DMS79 (cell line): Measurements from ENCODE around the gene IMMP2L.
A peak's percentile ranks its signal among the peaks of the same experiment; 100 is the strongest.
"Not testable (repeated sequence)": the region's sequence is repeated elsewhere in the genome, so short reads cannot be mapped to it uniquely, and the experiment has no call there.

Source experiments
- DNase-seq: peaks from one replicate; lab custom pipeline; 2025; lab: John Stamatoyannopoulos, UW

Gene IMMP2L

DNA sequence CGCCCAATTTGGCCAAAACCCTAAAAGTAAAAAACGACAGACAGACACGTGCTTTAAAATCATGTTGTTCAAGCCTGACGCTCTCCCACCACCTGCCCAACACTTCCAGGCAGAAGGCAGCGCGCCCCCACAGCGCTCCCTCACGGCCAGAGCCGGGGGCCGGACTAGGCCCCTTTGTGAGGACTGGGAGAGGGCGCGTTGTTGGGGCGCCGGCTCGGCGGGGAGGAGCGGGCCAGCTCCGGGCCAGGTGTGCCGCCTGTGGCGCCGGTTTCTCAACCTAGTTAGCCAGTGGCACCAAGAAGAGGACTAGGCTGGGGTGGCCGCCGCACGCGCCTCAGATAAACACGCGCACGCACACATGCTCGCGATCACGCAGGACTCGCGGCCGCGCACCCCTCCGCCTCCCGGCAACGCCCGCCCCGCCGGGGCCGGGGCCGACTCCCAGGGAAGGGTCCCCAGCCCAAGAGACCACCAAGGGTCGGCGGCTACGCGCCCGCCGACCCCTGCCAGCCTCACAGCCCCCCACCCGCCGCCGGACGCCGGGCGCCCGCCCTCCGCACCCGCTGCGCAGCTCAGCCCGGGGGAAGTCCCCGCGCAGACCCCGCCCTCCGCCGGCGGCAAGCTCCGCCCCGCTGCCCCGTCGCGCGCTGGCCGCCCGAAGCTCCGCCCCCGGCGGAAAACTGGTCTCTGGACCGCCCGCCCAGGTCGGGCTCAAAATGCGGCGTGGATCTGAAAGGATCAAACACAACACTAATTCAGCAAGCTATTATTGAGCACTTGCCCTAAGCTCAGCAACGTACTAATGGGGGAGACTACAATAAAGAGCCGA, at the start of gene IMMP2L:
Gene IMMP2L (minus strand): TSS at position 589 of the 829 bp plus-strand sequence.
- peak; percentile 37 for DNase-seq

DNA sequence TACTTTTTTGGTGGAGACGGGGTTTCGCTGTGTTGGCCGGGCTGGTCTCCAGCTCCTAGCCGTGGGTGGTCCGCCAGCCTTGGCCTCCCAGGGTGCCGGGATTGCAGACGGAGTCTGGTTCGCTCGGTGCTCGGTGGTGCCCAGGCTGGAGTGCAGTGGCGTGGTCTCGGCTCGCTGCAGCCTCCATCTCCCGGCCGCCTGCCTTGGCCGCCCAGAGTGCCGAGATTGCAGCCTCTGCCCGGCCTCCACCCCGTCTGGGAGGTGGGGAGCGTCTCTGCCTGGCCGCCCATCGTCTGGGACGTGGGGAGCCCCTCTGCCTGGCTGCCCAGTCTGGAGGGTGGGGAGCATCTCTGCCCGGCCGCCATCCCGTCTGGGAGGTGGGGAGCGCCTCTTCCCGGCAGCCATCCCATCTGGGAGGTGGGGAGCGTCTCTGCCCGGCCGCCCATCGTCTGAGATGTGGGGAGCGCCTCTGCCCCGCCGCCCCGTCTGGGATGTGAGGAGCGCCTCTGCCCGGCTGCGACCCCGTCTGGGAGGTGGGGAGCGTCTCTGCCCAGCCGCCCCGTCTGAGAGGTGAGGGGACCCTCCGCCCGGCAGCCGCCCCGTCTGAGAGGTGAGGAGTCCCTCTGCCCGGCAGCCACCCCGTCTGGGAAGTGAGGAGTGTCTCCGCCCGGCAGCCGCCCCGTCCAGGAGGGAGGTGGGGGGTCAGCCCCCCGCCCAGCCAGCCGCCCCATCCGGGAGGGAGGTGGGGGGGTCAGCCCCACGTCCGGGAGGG, 47.4 kb upstream of the IMMP2L start:
- DNase-seq, result not testable (repeated sequence)

DNA sequence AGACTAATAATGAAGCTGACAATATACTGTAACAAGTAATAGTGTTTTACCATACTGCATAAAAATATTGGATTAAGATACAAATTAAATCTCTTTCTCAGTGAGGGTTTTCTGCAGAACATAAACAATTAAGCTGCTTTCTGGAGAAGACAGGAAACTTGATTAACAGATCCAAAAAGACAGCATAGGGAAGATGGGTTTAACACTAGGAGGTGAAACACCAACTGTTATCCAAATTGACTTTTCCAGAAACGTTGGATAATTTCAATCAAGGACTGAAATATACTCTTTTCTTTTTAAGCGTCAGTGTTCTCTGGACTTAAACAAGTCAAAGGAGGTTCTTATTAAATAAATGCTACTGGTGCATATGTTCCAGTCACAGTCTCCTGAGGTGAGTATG, 45.3 kb upstream of the IMMP2L start:
- DNase-seq, result no peak

DNA sequence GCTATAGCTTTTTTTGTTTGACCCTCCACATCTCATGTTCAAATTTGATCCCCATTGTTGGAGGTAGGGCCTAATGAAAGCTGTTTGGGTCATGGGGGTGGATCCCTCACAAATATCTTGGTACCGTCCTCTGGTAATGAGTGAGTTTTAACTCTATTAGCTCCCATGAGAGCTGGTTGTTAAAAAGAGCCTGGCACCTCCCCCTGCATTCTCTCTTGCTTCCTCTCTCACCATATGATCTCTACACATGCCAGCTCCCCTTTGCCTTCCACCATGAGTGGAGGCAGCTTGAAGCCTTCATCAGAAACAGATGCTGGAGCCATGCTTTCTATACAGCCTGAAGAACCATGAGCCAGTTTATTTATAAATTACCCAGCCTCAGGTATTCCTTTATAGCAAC, 43.0 kb upstream of the IMMP2L start:
- DNase-seq, result no peak

- no peak for DNase-seq
These were observed 37.8 kb upstream of the IMMP2L start for GRCh38 chr7:111600091-111600490.

GRCh38 chr7:111595780-111596179, 33.5 kb upstream of the IMMP2L start:
- no peak for DNase-seq

DNA sequence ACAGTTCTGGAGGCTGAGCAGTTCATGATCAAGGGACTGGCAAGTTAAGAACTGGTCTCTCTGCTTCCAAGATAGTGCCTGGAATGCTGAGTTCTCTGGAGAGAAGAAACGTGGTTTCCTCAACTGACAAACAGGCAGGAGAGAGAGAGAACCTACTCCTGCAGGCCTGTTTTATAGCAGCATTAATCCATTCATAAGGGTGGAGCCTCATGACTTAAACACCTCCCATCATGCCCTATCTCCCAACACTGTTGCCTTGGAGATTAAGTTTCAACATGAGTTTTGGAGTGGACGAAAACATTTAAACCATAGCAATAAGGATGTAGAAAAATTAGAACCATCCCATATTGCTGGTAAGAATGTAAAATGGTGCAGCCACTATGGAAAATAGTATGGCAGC, 32.3 kb upstream of the IMMP2L start:
- DNase-seq, result no peak

GRCh38 chr7:111593343-111593742, 31.1 kb upstream of the IMMP2L start:
- no peak for DNase-seq

DNA sequence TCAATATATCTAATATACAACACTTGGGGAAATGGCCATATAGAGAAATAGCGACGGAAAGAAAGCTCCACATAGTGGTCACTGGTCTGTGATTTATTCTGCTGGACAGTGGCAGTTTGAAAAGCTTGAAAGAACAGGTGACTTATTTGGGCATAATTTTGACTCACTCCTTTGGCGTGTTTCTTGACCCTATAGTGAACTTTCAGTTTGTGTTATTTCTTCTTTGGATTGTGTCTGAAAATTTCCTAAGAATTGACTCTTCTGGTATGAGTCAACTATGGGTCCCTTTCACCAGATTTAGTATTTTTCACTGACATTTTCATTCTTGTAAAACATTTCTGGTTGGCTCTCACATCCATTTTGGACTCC, 25.8 kb upstream of the IMMP2L start:
- DNase-seq, result no peak

GRCh38 chr7:111587410-111588064, 25.2 kb upstream of the IMMP2L start:
- no peak for DNase-seq

GRCh38 chr7:111586711-111587409, 24.6 kb upstream of the IMMP2L start:
- no peak for DNase-seq

DNA sequence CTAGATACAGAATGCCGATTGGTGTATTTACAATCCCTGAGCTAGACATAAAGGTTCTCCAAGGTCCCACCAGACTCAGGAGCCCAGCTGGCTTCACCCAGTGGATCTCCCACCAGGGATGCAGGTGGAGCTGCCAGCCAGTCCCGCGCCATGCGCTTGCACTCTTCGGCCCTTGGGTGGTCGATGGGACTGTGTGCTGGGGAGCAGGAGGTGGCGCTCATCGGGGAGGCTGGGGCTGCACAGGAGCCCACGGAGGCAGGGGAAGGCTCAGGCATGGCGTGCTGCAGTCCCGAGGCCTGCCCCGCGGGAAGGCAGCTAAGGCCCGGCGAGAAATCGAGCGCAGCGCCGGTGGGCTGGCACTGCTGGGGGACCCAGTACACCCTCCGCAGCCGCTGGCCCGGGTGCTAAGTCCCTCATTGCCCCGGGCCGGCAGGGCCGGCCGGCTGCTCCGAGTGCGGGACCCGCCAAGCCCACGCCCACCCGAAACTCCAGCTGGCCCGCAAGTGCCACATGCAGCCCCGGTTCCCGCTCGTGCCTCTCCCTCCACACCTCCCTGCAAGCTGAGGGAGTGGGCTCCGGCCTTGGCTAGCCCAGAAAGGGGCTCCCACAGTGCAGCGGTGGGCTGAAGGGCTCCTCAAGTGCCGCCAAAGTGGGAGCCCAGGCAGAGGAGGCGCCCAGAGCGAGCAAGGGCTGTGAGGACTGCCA, 19.6 kb upstream of the IMMP2L start:
- not testable (repeated sequence) for DNase-seq

DNA sequence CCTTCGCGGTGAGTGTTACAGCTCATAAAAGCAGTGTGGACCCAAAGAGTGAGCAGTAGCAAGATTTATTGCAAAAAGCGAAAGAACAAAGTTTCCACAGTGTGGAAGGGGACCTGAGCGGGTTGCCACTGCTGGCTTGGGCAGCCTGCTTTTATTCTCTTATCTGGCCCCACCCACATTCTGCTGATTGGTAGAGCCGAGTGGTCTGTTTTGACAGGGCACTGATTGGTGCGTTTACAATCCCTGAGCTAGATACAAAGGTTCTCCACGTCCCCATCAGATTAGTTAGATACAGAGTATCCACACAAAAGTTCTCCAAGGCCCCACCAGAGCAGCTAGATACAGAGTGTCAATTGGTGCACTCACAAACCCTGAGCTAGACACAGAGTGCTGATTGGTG, 18.9 kb upstream of the IMMP2L start:
- DNase-seq, result not testable (repeated sequence)

DNA sequence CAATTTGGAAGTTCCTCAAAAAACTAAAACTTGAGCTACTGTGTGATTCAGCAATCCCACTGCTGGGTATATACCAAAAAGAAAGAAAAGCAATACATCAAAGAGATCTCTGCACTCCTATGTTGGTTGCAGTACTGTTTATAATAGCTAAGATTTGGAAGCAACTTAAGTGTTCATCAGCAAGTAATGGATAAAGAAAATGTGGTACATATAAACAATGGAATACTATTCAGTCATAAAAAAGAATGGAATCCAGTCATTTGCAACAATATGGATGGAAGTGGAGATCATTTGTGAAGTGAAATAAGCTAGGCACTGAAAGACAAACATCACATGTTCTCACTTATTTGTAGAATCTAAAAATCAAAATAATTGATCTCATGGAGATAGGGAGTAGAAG, 16.5 kb upstream of the IMMP2L start:
- DNase-seq, result no peak

GRCh38 chr7:111571720-111572119, 9.4 kb upstream of the IMMP2L start:
- DNase-seq, result no peak

GRCh38 chr7:111568870-111569462, 6.7 kb upstream of the IMMP2L start:
- no peak for DNase-seq

- no peak for DNase-seq
These were observed 6.1 kb upstream of the IMMP2L start for GRCh38 chr7:111568419-111568818.

DNA sequence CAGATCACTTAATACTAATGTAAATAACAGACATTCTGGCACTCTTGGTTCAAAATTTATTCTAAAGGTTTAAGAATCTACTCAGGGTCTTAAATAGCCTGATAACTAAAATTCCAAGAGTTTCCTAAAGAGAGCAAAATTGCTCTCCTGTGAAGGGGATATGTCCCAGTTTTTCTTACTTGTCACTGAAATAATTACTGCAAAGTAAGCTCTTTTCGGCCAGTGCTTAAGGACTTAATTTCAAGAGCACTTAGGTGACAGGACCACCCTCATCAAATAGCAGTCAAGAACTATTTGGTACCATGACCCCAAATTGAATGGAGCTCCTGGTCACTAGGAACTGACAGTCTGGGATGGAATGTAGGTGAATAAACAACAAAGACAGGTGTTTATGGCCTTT, 1.8 kb upstream of the IMMP2L start:
- DNase-seq, result no peak

DNA sequence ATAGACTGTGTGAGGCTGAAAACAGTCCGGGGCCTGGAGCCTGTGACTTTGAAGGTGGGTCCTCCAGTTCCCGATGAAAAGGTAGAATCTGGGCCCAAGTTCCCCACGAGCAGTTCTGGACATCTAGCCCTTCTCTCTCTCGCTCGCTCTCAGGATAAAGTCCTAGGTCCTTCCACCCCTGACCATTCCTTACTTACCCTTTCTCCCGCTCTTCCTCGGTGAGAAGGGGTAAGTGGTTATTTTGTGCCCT, 713 bp downstream of the IMMP2L start:
- no peak for DNase-seq

DNA sequence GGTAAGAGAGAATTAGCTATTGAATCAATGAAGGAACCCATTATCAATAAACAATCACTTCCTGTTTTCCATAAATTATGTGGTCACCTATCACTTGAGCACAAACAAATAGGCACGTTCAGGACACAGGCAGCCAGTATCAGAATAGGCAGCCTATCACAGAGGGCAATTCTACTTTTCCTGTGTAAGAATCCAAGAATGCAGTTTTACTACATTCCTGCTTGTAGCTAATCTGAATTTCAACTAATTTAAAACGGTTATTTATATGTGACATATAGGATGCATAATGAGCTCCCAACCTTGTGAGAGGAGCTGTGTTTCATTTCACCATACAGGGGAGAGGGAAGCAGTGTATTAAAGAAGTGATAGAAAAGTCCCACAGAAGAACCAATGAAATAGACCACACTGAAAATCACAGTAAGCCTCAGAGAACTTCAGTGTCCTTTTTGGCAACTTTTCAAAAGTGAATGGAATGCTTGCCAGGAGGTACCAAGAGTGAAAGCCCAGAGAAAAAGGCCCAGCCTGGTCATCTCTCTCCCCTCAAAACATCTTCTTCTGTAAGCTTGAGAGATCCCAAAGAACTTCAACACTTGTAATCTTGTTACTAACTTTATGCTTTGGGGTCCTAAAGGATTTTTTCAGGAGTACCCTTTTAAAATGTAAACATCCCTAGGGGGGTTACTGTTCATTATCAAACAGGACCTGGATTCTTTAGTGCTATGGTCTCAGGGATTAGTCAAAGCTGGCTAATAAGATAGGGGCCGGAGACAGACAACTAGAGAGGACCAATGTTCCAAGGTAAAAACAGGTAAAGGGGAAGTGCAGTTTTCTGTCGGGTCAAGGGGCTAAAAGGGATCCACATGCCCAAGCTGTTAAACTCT, 1.3 kb downstream of the IMMP2L start:
- DNase-seq, result no peak

- no peak for DNase-seq
These were observed 3.3 kb downstream of the IMMP2L start for GRCh38 chr7:111558991-111559390.
